Stimulated activated CD4-positive, alpha-beta T cell treated with anti-CD3 and anti-CD28 coated beads, Interleukin-1b, Interleukin-23, amount 100 ng/mL, for 1 hour (primary cell): ENCODE data around the gene PLAAT1.

Experiments
- DNase-seq, 2 donors: peaks; one replicate each; pipeline ENCODE4 v3.0.0-alpha.2; 2020; ENCODE audit warnings: low read depth in 2 of 2

Gene PLAAT1

GRCh38 chr3:193240850-193241706 lies at the start of gene PLAAT1:
Gene PLAAT1 (plus strand): TSS chr3:193241222. CDS start chr3:193255651, 14,429 bp downstream.
- no peak for DNase-seq

- DNase-seq: no peak
These were observed 46.7 kb upstream of the PLAAT1 start for GRCh38 chr3:193194371-193194770.

GRCh38 chr3:193196746-193197145 lies 44.3 kb upstream of the PLAAT1 start:
- DNase-seq: no peak

- no peak for DNase-seq
These were observed 33.4 kb upstream of the PLAAT1 start for GRCh38 chr3:193207290-193208273.

- DNase-seq: no peak
These were observed 30.4 kb upstream of the PLAAT1 start for GRCh38 chr3:193210618-193211017.

GRCh38 chr3:193211173-193211572 lies 29.8 kb upstream of the PLAAT1 start:
- DNase-seq: no peak

GRCh38 chr3:193211984-193212383 lies 29.0 kb upstream of the PLAAT1 start:
- no peak for DNase-seq

GRCh38 chr3:193212844-193213243 lies 28.2 kb upstream of the PLAAT1 start:
- no peak for DNase-seq

GRCh38 chr3:193214445-193214844 lies 26.6 kb upstream of the PLAAT1 start:
- DNase-seq: no peak

GRCh38 chr3:193225302-193226125 lies 15.5 kb upstream of the PLAAT1 start:
- DNase-seq: no peak

- no peak for DNase-seq
These were observed 12.8 kb upstream of the PLAAT1 start for GRCh38 chr3:193228206-193228605.

GRCh38 chr3:193229851-193230420 lies 11.1 kb upstream of the PLAAT1 start:
- no peak for DNase-seq

GRCh38 chr3:193230610-193231009 lies 10.4 kb upstream of the PLAAT1 start:
- DNase-seq: no peak

GRCh38 chr3:193231201-193231600 lies 9.8 kb upstream of the PLAAT1 start:
- no peak for DNase-seq

GRCh38 chr3:193236599-193236998 lies 4.4 kb upstream of the PLAAT1 start:
- DNase-seq: no peak

- DNase-seq: no peak
These were observed 4.0 kb upstream of the PLAAT1 start for GRCh38 chr3:193237030-193237429.

GRCh38 chr3:193240436-193240849 lies 579 bp upstream of the PLAAT1 start:
- no peak for DNase-seq

GRCh38 chr3:193241716-193242115 lies 694 bp downstream of the PLAAT1 start:
- DNase-seq: no peak

- DNase-seq: no peak
These were observed 2.5 kb downstream of the PLAAT1 start for GRCh38 chr3:193243571-193243970.

GRCh38 chr3:193248848-193249468 lies 7.9 kb downstream of the PLAAT1 start:
- no peak for DNase-seq

- DNase-seq: no peak
These were observed 9.5 kb downstream of the PLAAT1 start for GRCh38 chr3:193250492-193250891.
